ENCODE data around the gene CASZ1. TPM values are rescaled to one million over a fixed set of nuclear protein-coding genes. Genes with fewer than 3 reads are reported as not detected.

CASZ1 gene
- total and polyA plus RNA-seq, 4 donors, result 3.4 to 39.0 (median 13.8) TPM

DNA sequence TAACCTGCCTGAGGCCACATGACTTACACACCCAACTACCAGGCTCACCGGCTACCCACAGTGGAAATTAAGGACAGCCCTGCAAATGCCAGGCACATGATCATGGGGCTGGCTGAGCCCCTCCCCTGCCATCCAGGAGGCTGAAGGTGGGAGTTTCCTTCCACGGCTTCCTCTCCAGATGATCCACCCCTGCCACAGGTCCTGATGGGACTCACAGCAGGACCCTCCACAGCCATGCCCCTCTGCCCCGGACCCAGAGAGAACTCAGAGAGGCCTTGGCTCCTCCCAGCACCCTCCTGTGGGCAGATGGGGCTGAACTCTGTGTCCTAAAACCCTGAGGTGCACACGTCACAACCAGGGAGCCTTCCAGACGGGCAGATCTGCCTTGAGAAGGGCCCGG is 29.1 kb upstream of the CASZ1 start:
- no peaks in the 10 kb centered on the region for H3K4me1 ChIP-seq (ENCODE audit: control insufficient read depth in 1 of 2, insufficient read depth in 2 of 2, low read length in 2 of 2)
- WGBS, 2 donors, result 68 to 71% methylated on average over 6 of the region's 6 CpGs
- no peak for DNase-seq
- no peaks in the 10 kb centered on the region for H3K9me3 ChIP-seq (ENCODE audit: control insufficient read depth, low read length)
- no peak overlapping the region for H3K27ac ChIP-seq (ENCODE audit: low read depth in 1 of 2, low read length in 2 of 2)
- H3K4me3 ChIP-seq (ENCODE audit: low read length in 2 of 2), result no peak overlapping the region
- intact Hi-C loops (cut with DNase I), result no loop called here
- H3K36me3 ChIP-seq (ENCODE audit: control insufficient read depth in 1 of 2, insufficient read depth in 2 of 2, low read length in 1 of 2), result no peaks in the 10 kb centered on the region
- ATAC-seq (ENCODE audit: low FRiP score), result no peak
- H3K27me3 ChIP-seq (ENCODE audit: control insufficient read depth in 1 of 2, insufficient read depth in 2 of 2, low read length in 1 of 2), result no peaks in the 10 kb centered on the region

DNA sequence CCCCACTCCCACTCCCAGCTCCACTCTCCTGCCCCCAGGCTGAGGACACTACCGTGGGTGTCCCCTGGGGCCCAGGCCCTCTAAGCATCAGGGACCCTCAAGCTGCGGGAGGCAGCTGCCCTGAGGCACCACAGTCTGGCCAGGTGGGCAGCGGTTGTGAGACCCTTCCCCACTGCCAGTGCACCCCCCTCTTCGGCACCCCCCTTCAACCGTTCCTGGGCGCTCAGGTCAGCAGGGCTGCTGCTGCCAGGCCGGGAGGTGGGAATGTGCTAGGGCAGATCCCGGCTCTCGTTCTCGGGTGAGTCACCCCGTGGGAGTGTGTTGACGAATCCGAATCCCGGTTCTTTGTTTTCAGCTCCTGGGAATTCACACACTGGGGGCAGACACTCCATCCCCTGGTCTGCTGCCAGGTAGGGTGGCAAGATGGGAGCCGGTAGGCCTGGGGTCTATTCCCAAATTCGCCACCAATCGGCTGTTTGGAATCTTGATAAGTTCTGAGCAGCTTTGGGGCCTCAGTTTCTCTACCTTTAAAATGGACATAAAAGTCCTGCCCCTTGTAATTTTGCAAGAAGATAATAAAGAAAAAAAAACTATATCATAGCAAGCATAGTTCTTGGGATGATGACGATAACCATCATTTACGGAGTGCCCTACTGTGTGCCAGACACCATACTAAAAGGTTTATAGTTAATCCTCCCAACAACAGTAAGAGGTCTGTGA is 28.5 kb upstream of the CASZ1 start:
- no peaks in the 10 kb centered on the region for H3K27me3 ChIP-seq (ENCODE audit: control insufficient read depth in 1 of 2, insufficient read depth in 2 of 2, low read length in 1 of 2)
- intact Hi-C loops (cut with DNase I), result no loop called here
- H3K4me1 ChIP-seq (ENCODE audit: control insufficient read depth in 1 of 2, insufficient read depth in 2 of 2, low read length in 2 of 2), result no peaks in the 10 kb centered on the region
- no peak overlapping the region for H3K27ac ChIP-seq (ENCODE audit: low read depth in 1 of 2, low read length in 2 of 2)
- DNase-seq (no peak), ATAC-seq (ENCODE audit: low FRiP score) (no peak)
- H3K36me3 ChIP-seq (ENCODE audit: control insufficient read depth in 1 of 2, insufficient read depth in 2 of 2, low read length in 1 of 2), result no peaks in the 10 kb centered on the region
- no peak overlapping the region for H3K4me3 ChIP-seq (ENCODE audit: low read length in 2 of 2)
- 38 to 41% methylated on average over 19 of the region's 19 CpGs for WGBS, 2 donors
- no peaks in the 10 kb centered on the region for H3K9me3 ChIP-seq (ENCODE audit: control insufficient read depth, low read length)

DNA sequence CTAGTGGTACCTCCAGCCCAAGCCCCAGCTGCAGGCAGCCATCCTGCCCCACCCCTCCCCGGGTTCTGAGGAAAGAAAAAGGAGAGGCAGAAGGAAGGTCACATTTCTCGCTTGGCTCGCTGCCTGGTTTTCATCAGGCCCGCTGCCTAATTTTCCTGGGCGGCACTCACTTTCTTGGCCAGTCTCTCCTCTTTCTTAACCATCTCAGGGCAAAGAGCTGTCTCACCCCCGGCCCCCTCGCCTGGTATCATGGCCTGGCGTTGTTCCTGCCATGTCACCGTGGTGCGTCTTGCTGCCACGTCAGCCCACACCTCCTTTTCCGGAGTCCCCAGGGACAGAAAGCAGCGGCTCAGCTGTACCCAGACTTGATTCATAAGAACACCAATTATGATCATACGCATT is 26.6 kb upstream of the CASZ1 start:
- WGBS, 2 donors, result 73 to 74% methylated on average over 14 of the region's 14 CpGs
- H3K9me3 ChIP-seq (ENCODE audit: control insufficient read depth, low read length), result no peaks in the 10 kb centered on the region
- H3K27me3 ChIP-seq (ENCODE audit: control insufficient read depth in 1 of 2, insufficient read depth in 2 of 2, low read length in 1 of 2), result no peaks in the 10 kb centered on the region
- DNase-seq, result no peak
- no peak overlapping the region for H3K4me3 ChIP-seq (ENCODE audit: low read length in 2 of 2)
- intact Hi-C loops (cut with DNase I), result no loop called here
- H3K36me3 ChIP-seq (ENCODE audit: control insufficient read depth in 1 of 2, insufficient read depth in 2 of 2, low read length in 1 of 2), result no peaks in the 10 kb centered on the region
- H3K27ac ChIP-seq (ENCODE audit: low read depth in 1 of 2, low read length in 2 of 2), result no peak overlapping the region
- ATAC-seq (ENCODE audit: low FRiP score), result no peak
- no peaks in the 10 kb centered on the region for H3K4me1 ChIP-seq (ENCODE audit: control insufficient read depth in 1 of 2, insufficient read depth in 2 of 2, low read length in 2 of 2)

DNA sequence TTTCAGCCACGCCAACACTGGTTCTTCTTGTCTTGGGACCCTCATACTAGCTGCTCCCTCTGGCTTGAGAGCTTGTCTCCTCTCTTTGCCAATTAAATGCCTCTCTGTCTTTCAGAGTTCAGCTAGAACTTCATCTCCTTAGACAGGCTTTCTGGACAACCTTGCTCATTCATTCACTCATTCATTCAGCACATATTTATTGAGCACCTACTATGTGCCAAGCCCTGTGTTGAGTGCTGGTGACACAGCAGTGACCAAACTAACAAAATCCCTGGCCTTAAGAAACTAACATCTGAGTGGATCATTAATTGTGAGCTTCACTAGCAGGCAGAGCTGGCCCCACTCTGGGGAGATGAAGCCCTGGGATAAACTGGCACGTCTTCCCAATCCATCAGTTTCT is 24.9 kb upstream of the CASZ1 start:
- Histone ChIP-seq H3K27ac (ENCODE audit: low read depth in 1 of 2, low read length in 2 of 2) (no peak overlapping the region), H3K4me3 (ENCODE audit: low read length in 2 of 2) (no peak overlapping the region), H3K27me3 (ENCODE audit: control insufficient read depth in 1 of 2, insufficient read depth in 2 of 2, low read length in 1 of 2) (no peaks in the 10 kb centered on the region), H3K9me3 (ENCODE audit: control insufficient read depth, low read length) (no peaks in the 10 kb centered on the region), H3K4me1 (ENCODE audit: control insufficient read depth in 1 of 2, insufficient read depth in 2 of 2, low read length in 2 of 2) (no peaks in the 10 kb centered on the region), H3K36me3 (ENCODE audit: control insufficient read depth in 1 of 2, insufficient read depth in 2 of 2, low read length in 1 of 2) (no peaks in the 10 kb centered on the region)
- ATAC-seq (ENCODE audit: low FRiP score), result no peak
- intact Hi-C loops (cut with DNase I), result no loop called here
- DNase-seq, result no peak
- WGBS, 2 donors, result 96 to 98% methylated on average over 2 of the region's 2 CpGs

DNA sequence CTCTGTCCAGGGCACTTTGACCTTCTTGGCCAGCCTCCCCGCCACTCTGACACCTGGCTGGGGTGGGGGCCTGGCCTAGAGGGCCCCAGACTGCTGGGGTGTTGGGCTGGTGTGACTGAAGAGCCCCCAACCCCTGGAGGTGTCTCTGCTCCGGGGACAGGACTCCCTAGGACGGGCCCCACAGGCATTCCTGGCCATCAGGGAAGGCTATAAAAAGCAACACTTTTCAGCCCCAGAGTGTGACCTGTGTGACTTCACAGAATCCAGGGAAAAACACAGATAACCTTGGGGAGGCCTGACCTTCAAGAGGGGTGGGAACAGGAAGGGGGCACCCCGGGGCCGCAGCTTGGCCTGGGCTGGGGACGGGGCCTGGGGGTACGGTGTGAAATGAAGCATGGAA is 24.0 kb upstream of the CASZ1 start:
- Histone ChIP-seq H3K36me3 (ENCODE audit: control insufficient read depth in 1 of 2, insufficient read depth in 2 of 2, low read length in 1 of 2) (no peaks in the 10 kb centered on the region), H3K9me3 (ENCODE audit: control insufficient read depth, low read length) (no peaks in the 10 kb centered on the region), H3K27me3 (ENCODE audit: control insufficient read depth in 1 of 2, insufficient read depth in 2 of 2, low read length in 1 of 2) (no peaks in the 10 kb centered on the region), H3K27ac (ENCODE audit: low read depth in 1 of 2, low read length in 2 of 2) (no peak overlapping the region), H3K4me3 (ENCODE audit: low read length in 2 of 2) (no peak overlapping the region), H3K4me1 (ENCODE audit: control insufficient read depth in 1 of 2, insufficient read depth in 2 of 2, low read length in 2 of 2) (no peaks in the 10 kb centered on the region)
- intact Hi-C loops (cut with DNase I), result no loop called here
- no peak for ATAC-seq (ENCODE audit: low FRiP score)
- WGBS, 2 donors, result 83 to 84% methylated on average over 7 of the region's 7 CpGs
- no peak for DNase-seq

DNA sequence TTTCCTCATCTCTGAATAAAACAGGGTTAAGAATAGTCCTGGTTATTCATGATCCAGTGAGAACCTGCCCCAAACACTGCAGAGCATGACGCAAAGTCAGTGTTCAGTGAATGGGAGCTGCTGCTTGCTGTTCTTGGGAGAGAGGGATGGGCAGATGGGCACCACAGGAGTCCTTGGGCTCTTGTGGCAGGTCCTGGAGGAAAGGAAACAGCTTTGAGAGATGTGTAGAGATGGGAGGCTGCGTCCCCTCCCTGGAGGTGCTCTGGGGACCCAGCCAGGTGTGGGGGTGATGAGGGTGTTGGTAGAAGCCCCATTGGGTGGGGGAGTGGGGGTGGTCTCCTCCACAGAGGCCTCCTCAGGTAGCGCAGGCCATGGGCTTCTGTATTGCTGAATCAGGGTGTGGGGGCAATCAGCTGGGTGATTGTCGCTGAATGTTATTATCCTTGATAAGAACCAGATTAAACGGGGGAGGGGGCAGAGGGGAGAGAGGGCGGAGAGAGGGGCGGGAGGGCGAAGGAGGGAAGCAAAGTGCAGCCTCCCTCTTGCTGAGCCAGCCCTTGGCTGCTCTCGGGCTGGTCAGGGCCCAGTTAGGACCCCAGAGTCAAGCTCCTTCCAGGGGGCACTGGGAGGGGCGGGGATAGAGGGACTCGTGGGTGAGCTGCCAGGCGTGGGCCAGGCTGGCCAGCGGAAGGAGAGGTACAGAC is 22.9 kb upstream of the CASZ1 start:
- 81 to 89% methylated on average over 13 of the region's 13 CpGs for WGBS, 2 donors

DNA sequence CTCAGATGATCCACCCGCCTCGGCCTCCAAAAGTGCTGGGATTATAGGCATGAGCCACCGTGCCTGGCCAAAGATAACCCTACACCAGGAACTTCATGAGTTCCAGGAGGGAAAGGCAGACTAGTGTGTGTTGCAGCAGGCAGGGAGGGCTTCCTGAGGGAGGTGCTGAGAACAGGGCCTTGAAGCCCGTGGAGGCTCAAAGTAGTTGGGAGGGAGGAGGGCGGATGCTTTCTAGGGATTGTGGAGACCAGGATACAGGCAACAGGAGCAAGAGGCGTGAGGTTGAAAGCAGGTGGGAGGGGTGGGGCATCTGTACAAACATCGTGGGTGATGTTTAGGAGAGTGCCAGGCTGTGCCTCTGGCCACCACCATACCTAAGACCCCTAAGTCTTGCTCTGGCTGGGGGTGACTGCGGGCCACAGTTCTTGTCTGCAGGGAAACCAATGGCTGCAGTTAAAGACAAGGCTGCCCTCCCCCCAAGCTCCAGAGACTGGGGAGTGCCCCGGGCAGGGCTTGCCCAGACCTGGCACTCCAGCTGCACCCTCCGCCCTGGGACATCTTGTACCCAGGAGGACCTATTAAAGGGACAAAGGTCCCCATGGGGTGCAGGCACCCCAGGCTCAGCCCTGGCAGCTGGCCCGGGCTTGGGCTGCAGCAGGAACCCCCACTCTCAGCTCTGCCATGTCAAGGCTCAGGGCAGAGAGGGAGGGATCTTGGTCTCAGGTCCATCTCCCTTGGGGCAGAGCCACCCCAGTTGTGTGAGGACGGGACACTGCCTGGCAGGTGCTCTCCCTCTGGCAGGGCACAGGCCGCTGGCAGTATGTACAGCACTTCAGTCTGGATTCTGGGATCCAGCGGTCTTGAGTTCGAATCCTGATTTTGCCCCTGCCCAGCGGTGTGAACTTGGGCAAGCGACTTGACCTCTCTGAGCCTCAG is 22.1 kb upstream of the CASZ1 start:
- intact Hi-C loops (cut with DNase I), result no loop called here
- 81 to 86% methylated on average over 17 of the region's 17 CpGs for WGBS, 2 donors
- no peak for ATAC-seq (ENCODE audit: low FRiP score)

More for the DNA sequence above, 22.9 kb upstream of the CASZ1 start:
- no peak for DNase-seq
- H3K4me3 ChIP-seq (ENCODE audit: low read length in 2 of 2), result no peak overlapping the region
- H3K27ac ChIP-seq (ENCODE audit: low read depth in 1 of 2, low read length in 2 of 2), result no peak overlapping the region
- H3K36me3 ChIP-seq (ENCODE audit: control insufficient read depth in 1 of 2, insufficient read depth in 2 of 2, low read length in 1 of 2), result no peaks in the 10 kb centered on the region
- H3K9me3 ChIP-seq (ENCODE audit: control insufficient read depth, low read length), result no peaks in the 10 kb centered on the region
- H3K4me1 ChIP-seq (ENCODE audit: control insufficient read depth in 1 of 2, insufficient read depth in 2 of 2, low read length in 2 of 2), result no peaks in the 10 kb centered on the region
- ATAC-seq (ENCODE audit: low FRiP score), result no peak
- intact Hi-C loops (cut with DNase I), result no loop called here
- no peaks in the 10 kb centered on the region for H3K27me3 ChIP-seq (ENCODE audit: control insufficient read depth in 1 of 2, insufficient read depth in 2 of 2, low read length in 1 of 2)

DNA sequence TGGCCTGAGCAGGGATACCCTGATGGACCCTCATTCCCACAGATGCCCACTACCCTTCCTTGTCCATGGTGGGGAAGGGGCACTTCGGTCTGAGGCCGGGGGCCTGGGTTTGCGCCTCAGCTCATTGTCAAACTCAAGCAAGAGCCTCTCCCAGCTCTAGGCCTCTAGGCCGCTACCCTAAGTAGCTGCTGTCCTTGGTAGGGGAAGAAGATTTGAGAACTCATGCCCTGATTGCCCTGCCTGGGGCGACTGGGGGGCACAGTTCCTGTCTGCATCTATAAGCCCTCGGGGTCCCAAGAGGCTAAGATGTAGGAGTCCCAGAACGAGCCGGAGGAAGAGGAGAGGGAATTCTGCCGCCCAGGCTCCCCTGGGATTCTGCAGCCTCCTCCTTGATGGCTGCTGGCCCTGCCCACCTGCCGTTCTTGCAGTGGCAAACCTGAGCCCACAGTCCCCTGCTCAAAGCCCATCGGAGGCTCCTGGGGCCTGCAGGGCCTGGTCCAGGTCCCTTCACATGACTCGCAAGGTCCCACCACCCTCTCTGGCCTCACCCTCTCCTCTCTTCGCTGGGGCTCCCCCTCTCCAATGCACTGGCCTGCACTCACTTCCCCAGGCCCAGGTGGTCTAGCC is 20.4 kb upstream of the CASZ1 start:
- Histone ChIP-seq H3K9me3 (ENCODE audit: control insufficient read depth, low read length) (no peaks in the 10 kb centered on the region), H3K36me3 (ENCODE audit: control insufficient read depth in 1 of 2, insufficient read depth in 2 of 2, low read length in 1 of 2) (no peaks in the 10 kb centered on the region), H3K4me3 (ENCODE audit: low read length in 2 of 2) (no peak overlapping the region), H3K27ac (ENCODE audit: low read depth in 1 of 2, low read length in 2 of 2) (no peak overlapping the region), H3K27me3 (ENCODE audit: control insufficient read depth in 1 of 2, insufficient read depth in 2 of 2, low read length in 1 of 2) (no peaks in the 10 kb centered on the region), H3K4me1 (ENCODE audit: control insufficient read depth in 1 of 2, insufficient read depth in 2 of 2, low read length in 2 of 2) (no peaks in the 10 kb centered on the region)
- intact Hi-C loops (cut with DNase I), result no loop called here
- ATAC-seq (ENCODE audit: low FRiP score) (no peak), DNase-seq (no peak)
- WGBS, 2 donors, result 92 to 93% methylated on average over 13 of the region's 13 CpGs

More for the DNA sequence above, 22.1 kb upstream of the CASZ1 start:
- H3K4me3 ChIP-seq (ENCODE audit: low read length in 2 of 2), result no peak overlapping the region
- no peaks in the 10 kb centered on the region for H3K36me3 ChIP-seq (ENCODE audit: control insufficient read depth in 1 of 2, insufficient read depth in 2 of 2, low read length in 1 of 2)
- H3K9me3 ChIP-seq (ENCODE audit: control insufficient read depth, low read length), result no peaks in the 10 kb centered on the region
- H3K4me1 ChIP-seq (ENCODE audit: control insufficient read depth in 1 of 2, insufficient read depth in 2 of 2, low read length in 2 of 2), result no peaks in the 10 kb centered on the region
- no peak for DNase-seq
- no peak overlapping the region for H3K27ac ChIP-seq (ENCODE audit: low read depth in 1 of 2, low read length in 2 of 2)
- H3K27me3 ChIP-seq (ENCODE audit: control insufficient read depth in 1 of 2, insufficient read depth in 2 of 2, low read length in 1 of 2), result no peaks in the 10 kb centered on the region

Measured in aorta (tissue), 5 donors.